PFSK-1 (cell line): ENCODE measurements around the gene MST1R.

Source experiments
- FOXP2 ChIP-seq: optimal IDR thresholded peaks from 2 replicates; pipeline ENCODE3; 2011; ENCODE audit warnings: borderline replicate concordance, control low read depth, inconsistent platforms; ENCODE audit not compliant: insufficient read depth; ENCODE audit errors: extremely low read length, extremely low read depth
- POLR2AphosphoS5 ChIP-seq: IDR thresholded peaks from 2 replicates; pipeline ENCODE4 v1.6.1; 2012; ENCODE audit warnings: low read depth, mild to moderate bottlenecking, control low read depth, low read length, moderate library complexity
- SIN3A ChIP-seq: IDR thresholded peaks from 2 replicates; pipeline ENCODE4 v1.6.1; 2012; ENCODE audit warnings: mild to moderate bottlenecking, low read length, moderate library complexity, borderline replicate concordance; ENCODE audit not compliant: insufficient read depth
- TAF1 ChIP-seq: IDR thresholded peaks from 2 replicates; pipeline ENCODE4 v1.6.1; 2012; ENCODE audit warnings: low read length, control low read depth, borderline replicate concordance; ENCODE audit not compliant: insufficient read depth
- TF ChIP-seq, protein P1 (sequence below), 2 experiments: IDR thresholded peaks; 2 replicates each; pipeline versions ENCODE4 v1.6.1 to v1.8.0; 2011 to 2012; ENCODE audit warnings: low read depth in 2 of 2, low read length in 2 of 2, control low read depth in 1 of 2, inconsistent platforms in 1 of 2, mild to moderate bottlenecking in 1 of 2, moderate library complexity in 1 of 2; ENCODE audit not compliant: insufficient read depth in 1 of 2

MST1R gene

DNA sequence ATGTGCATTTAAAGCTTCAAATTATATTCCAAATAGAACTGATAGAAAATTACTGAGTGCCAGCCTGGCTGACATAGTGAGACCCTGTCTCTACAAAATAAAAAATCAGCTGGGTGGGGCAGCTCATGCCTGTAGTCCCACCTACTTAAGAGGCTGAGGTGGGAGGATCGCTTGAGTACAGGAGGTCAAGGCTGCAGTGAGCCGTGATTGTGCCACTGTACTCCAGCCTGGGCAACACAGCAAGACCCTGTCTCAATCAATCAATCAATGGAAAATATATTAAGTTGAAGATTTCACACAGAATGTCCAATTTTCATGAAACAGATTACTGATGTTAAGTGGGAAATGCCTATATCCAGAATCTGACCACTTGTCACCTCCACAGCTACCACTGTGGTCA lies 21.8 kb upstream of the MST1R start:
- no peak for TF ChIP-seq SIN3A
- no peak for TF ChIP-seq TAF1
- TF ChIP-seq, protein P1, sequence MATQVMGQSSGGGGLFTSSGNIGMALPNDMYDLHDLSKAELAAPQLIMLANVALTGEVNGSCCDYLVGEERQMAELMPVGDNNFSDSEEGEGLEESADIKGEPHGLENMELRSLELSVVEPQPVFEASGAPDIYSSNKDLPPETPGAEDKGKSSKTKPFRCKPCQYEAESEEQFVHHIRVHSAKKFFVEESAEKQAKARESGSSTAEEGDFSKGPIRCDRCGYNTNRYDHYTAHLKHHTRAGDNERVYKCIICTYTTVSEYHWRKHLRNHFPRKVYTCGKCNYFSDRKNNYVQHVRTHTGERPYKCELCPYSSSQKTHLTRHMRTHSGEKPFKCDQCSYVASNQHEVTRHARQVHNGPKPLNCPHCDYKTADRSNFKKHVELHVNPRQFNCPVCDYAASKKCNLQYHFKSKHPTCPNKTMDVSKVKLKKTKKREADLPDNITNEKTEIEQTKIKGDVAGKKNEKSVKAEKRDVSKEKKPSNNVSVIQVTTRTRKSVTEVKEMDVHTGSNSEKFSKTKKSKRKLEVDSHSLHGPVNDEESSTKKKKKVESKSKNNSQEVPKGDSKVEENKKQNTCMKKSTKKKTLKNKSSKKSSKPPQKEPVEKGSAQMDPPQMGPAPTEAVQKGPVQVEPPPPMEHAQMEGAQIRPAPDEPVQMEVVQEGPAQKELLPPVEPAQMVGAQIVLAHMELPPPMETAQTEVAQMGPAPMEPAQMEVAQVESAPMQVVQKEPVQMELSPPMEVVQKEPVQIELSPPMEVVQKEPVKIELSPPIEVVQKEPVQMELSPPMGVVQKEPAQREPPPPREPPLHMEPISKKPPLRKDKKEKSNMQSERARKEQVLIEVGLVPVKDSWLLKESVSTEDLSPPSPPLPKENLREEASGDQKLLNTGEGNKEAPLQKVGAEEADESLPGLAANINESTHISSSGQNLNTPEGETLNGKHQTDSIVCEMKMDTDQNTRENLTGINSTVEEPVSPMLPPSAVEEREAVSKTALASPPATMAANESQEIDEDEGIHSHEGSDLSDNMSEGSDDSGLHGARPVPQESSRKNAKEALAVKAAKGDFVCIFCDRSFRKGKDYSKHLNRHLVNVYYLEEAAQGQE (IDR thresholded peaks at IDR 0.05; ENCODE audit: insufficient read depth in 1 of 2, low read depth in 2 of 2, low read length in 2 of 2): no peak
- no peak for TF ChIP-seq POLR2AphosphoS5
- TF ChIP-seq FOXP2: no peak

DNA sequence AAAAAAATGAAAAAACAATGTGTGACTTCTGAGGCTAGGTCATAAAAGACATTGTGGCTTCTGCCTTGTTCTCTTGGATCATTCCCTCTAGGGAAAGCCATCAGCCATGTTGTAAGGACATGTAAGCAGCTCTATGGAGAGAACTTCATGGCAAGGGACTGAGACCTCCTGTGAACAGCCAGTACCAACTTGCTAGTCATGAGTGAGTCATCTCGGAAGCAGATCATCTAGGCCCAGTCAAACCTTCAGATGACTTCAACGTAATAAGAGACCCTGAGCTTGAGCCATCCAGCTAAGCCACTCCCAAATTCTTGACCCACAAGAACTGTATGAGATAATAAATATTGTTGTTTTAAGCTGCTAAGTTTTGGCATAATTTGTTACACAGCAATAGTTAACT lies 21.0 kb upstream of the MST1R start:
- TF ChIP-seq SIN3A (no peak), FOXP2 (no peak), TAF1 (no peak), POLR2AphosphoS5 (no peak)

DNA sequence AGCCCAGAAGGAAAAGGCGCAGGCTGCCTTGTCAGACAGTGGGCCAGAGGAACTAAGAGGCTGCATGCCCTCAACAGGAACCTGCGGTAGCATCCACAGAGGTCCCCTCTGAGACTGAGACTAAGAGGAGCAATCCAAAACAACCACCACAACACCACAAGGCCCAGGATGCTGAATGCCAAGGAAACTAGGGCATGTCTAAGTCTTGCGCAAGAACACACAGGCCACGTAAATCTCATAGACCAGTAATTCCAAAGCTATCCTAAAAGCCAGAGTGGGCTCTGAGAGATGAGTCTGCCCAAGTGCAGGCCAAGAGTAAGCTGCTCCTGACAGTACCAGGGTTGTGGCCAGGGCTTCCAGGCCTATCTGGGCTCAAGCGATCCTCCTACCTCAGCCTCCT lies 13.0 kb upstream of the MST1R start:
- TF ChIP-seq POLR2AphosphoS5: no peak
- TF ChIP-seq, protein P1 (IDR thresholded peaks at IDR 0.05; ENCODE audit: insufficient read depth in 1 of 2, low read depth in 2 of 2, low read length in 2 of 2): no peak
- no peak for TF ChIP-seq FOXP2
- TF ChIP-seq TAF1: no peak
- no peak for TF ChIP-seq SIN3A

DNA sequence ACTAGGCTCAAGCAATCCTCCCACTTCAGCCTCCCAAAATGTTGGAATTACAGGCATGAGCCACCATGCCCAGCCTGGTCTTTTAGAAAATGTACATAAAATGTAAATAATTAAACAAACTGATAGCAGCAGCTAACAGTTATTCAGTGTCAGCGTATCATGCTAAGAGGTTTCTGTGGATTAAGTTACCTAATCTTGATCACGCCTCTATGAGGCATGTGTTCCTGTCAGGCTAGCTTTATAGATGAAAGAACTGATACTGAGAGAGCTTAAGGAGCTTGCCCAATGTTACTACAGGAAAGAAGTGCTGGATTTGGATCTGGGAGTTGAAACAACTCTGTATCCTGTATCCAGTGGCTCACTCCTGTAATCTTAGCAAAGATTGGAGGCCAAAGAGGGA lies 11.2 kb upstream of the MST1R start:
- TF ChIP-seq, protein P1 (IDR thresholded peaks at IDR 0.05; ENCODE audit: insufficient read depth in 1 of 2, low read depth in 2 of 2, low read length in 2 of 2): no peak
- TF ChIP-seq FOXP2 (no peak), TAF1 (no peak)

DNA sequence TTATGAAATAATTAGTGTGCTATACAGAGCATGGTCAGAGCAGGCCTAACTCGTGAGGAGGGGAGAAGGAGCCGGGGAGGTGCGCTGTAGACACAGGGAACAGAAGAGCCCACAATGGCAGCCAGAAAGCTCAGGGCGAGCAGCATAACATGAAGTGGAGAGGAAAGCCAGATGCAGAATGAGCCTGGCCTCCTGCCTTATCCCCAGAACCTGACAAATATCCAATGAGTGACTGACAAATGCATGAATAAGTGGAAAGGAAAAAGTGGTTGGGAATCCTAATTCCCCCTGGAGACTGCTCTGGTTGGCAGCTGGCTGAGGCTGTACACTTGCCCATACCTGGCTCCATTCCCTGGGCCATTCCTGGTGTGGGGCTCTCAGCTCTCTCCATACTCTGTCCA lies 9.2 kb upstream of the MST1R start:
- TF ChIP-seq TAF1: no peak

DNA sequence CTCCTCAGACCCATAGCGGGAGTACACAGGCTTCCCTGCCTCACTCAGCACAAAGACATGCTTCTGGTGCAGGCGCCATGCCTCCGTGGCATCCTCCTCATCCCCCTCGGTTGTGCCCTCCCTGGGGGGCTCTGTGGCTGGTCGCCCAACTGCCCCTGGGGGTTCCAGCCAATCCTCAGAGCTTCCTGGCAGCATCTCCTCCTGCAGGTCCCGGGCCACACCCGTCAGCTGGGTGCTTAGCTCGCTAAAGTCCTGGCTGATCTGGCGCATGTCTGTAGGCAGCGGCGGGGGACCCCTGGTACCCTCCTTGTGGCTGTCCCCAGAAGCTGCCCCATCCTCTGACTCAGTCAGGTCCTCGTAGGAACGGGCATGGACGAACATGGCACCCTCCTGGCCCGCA lies 7.9 kb upstream of the MST1R start:
- TF ChIP-seq SIN3A: no peak
- TF ChIP-seq FOXP2: no peak
- TF ChIP-seq TAF1: no peak
- TF ChIP-seq, protein P1 (IDR thresholded peaks at IDR 0.05; ENCODE audit: insufficient read depth in 1 of 2, low read depth in 2 of 2, low read length in 2 of 2): no peak
- no peak for TF ChIP-seq POLR2AphosphoS5
